ENCODE measurements around the gene FBXW8. TPM values are rescaled to one million over a fixed set of nuclear protein-coding genes. Genes with fewer than 3 reads are reported as not detected.

FBXW8 gene
- total RNA-seq, 6 experiments from 2014 or later: 4.5 to 9.6 (median 6.3) TPM

DNA sequence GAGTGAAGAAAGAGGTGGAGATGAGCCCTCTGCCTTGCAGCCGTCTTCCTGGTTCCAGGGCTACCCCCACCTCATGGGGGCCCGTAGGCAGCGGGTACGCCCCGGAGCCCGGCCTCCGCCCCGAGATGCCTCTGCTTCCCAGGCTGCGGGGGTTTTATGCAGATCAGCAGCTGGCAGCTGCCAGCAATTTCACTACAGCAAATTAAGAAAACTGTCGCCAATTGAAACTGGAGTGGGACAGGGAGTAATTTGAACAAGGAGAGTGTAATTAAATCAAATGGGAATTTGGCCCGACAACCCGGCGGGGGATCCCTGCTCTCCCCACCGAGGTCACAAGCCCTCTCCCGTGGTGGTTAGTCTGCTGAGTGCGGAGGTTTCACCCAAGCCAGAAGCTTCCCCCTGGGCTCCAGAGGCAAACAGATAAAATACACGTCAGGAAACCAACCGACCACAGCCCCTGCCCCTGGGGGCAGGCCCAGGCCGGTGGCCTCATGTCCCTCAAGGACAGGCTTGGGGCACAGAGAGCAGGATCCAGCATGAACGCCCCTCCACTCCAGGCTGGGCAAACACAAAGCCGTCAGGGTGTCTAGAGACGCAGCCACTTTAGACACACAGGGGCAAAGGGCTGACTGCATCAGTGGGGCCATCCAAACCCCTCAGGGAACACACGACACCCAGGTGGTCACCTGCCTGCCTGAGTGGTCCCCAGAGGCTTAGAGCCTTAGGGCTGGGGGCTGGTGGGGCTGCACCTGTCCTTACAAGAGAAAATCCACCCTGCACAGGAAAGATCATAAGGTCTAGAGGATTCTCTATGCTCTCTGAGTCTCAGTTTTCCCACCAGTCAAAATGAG is 134.6 kb downstream of the FBXW8 start:
- no peak overlapping the region for H3K27ac ChIP-seq
- no peaks in the 10 kb centered on the region for H3K9me3 ChIP-seq
- TF ChIP-seq POLR2A (IDR thresholded peaks at IDR 0.05): no peak
- TF ChIP-seq, protein P1, sequence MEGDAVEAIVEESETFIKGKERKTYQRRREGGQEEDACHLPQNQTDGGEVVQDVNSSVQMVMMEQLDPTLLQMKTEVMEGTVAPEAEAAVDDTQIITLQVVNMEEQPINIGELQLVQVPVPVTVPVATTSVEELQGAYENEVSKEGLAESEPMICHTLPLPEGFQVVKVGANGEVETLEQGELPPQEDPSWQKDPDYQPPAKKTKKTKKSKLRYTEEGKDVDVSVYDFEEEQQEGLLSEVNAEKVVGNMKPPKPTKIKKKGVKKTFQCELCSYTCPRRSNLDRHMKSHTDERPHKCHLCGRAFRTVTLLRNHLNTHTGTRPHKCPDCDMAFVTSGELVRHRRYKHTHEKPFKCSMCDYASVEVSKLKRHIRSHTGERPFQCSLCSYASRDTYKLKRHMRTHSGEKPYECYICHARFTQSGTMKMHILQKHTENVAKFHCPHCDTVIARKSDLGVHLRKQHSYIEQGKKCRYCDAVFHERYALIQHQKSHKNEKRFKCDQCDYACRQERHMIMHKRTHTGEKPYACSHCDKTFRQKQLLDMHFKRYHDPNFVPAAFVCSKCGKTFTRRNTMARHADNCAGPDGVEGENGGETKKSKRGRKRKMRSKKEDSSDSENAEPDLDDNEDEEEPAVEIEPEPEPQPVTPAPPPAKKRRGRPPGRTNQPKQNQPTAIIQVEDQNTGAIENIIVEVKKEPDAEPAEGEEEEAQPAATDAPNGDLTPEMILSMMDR (IDR thresholded peaks at IDR 0.05): no peak
- no peaks in the 10 kb centered on the region for H3K27me3 ChIP-seq
- H3K4me1 ChIP-seq: no peaks in the 10 kb centered on the region
- ATAC-seq: peak in 2 of 4 donors; percentile 21 to 22
- WGBS (ENCODE audit: insufficient coverage, low coverage, low lambda C conversion rate, missing lambda C conversion rate): 22% methylated on average over 13 of the region's 23 CpGs
- DNase-seq: no peak
- intact Hi-C loops (cut with DNase I): loop anchor here in 1 of 2 donors (10.0 kb wide), 1 partner anchor 69 kb away; no protein-coding TSS in a partner anchor
- no peaks in the 10 kb centered on the region for H3K36me3 ChIP-seq
- H3K4me3 ChIP-seq: no peak overlapping the region

DNA sequence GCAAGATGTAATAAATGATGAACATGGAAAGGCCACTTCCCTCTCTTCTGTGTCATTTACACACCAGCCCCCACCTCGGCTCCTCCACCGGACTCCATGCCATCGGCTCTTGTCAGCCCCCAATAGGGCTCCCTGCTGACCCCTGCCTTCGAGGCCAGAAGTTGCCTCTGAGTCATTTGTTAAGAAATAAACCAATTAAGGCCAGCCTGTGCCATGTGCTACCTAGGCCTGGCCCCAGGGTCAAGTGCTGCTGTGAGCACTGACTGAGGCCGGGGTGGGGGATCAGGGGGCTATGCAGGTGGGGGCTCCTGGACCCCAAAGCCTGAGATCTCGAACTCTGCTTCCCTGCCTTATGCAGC is 135.2 kb downstream of the FBXW8 start:
- Histone ChIP-seq H3K4me1 (no peaks in the 10 kb centered on the region), H3K36me3 (no peaks in the 10 kb centered on the region), H3K27me3 (no peaks in the 10 kb centered on the region), H3K4me3 (no peak overlapping the region), H3K27ac (no peak overlapping the region), H3K9me3 (no peaks in the 10 kb centered on the region)
- intact Hi-C loops (cut with DNase I): loop anchor here in 1 of 2 donors (10.0 kb wide), 1 partner anchor 69 kb away; no protein-coding TSS in a partner anchor
- WGBS (ENCODE audit: insufficient coverage, low coverage, low lambda C conversion rate, missing lambda C conversion rate): 30% methylated on average over 4 of the region's 6 CpGs
- ATAC-seq: no peak
- DNase-seq: no peak
- TF ChIP-seq, protein P1 (IDR thresholded peaks at IDR 0.05): no peak
- TF ChIP-seq POLR2A (IDR thresholded peaks at IDR 0.05): no peak

DNA sequence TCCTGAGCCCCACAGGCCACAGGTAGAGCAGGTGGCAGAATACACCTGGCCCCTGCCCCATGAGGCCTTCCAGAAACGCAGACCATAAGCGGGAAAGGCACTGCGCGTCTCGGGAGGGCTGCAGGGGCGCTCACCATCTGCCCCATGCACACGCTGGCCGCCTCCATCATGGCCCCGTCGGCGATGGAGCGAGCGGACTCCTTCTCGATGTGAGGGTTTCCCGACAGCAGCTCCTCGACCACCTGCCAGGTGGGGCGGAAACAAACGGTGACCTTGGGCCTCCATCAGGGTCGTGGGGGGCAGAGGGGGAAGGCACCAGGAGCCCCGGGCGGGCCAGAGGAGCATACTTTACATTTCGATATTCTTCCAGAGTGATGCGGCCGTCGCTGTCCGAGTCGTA is 135.7 kb downstream of the FBXW8 start:
- DNase-seq: no peak
- H3K4me1 ChIP-seq: no peaks in the 10 kb centered on the region
- whole genome bisulfite sequencing (ENCODE audit: insufficient coverage, low coverage, low lambda C conversion rate, missing lambda C conversion rate): 89% methylated on average over 13 of the region's 27 CpGs
- H3K4me3 ChIP-seq: no peak overlapping the region
- no peak overlapping the region for H3K27ac ChIP-seq
- H3K36me3 ChIP-seq: no peaks in the 10 kb centered on the region
- intact Hi-C loops (cut with DNase I): loop anchor here in 1 of 2 donors (10.0 kb wide), 1 partner anchor 68 kb away; no protein-coding TSS in a partner anchor
- H3K9me3 ChIP-seq: no peaks in the 10 kb centered on the region
- TF ChIP-seq, protein P1 (IDR thresholded peaks at IDR 0.05): no peak
- TF ChIP-seq POLR2A (IDR thresholded peaks at IDR 0.05): no peak
- ATAC-seq: no peak
- no peaks in the 10 kb centered on the region for H3K27me3 ChIP-seq

DNA sequence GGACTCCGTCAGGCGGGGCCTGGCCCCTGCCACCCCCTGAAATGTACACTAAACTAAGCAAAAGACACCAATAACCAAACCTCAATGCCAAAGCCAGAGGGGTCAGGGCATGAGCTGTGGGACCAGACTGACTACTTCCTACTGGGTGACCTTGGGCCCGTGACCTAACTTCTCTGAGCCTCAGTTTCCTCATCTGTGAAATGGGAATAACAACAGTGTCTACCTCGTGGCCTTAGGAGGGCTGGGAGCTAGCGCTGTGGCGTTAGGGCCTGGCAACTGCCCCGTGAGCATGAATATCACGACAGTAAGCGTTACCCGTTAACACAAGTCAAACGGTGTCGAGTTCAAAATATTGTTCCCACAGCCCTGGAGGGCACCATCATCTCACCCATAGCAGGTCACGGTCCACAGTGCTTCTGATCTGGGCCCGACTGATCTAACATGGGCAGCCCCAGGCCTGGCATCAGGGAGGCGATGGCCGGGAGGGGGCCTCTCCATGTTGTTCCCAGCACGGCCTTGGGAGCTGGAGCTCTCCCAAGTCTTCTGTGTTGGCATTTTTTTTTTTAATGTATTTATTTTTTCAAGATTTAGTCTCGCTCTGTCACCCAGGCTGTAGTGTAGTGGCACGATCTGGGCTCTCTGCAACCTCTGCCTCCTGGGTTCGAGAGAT is 136.2 kb downstream of the FBXW8 start:
- no peak overlapping the region for H3K4me3 ChIP-seq
- no peaks in the 10 kb centered on the region for H3K27me3 ChIP-seq
- no peaks in the 10 kb centered on the region for H3K36me3 ChIP-seq
- intact Hi-C loops (cut with DNase I): loop anchor here in 1 of 2 donors (10.0 kb wide), 1 partner anchor 68 kb away; no protein-coding TSS in a partner anchor
- DNase-seq: no peak
- no peaks in the 10 kb centered on the region for H3K4me1 ChIP-seq
- ATAC-seq: no peak
- no peaks in the 10 kb centered on the region for H3K9me3 ChIP-seq
- WGBS (ENCODE audit: insufficient coverage, low coverage, low lambda C conversion rate, missing lambda C conversion rate): 91% methylated on average over 6 of the region's 20 CpGs
- TF ChIP-seq, protein P1 (IDR thresholded peaks at IDR 0.05): no peak
- TF ChIP-seq POLR2A (IDR thresholded peaks at IDR 0.05): no peak
- H3K27ac ChIP-seq: no peak overlapping the region
